ENCODE results near the gene HPN. TPM values are rescaled to one million over a fixed set of nuclear protein-coding genes. Genes with fewer than 3 reads are reported as not detected.
"Not testable (repeated sequence)": the region's sequence is repeated elsewhere in the genome, so short reads cannot be mapped to it uniquely, and the experiment has no call there.

Gene HPN
- total RNA-seq, 1 donor from 2014 or later = not detected

- Mint-ChIP-seq H3K36me3 (ENCODE audit: unreplicated experiment) (no peaks in the 10 kb centered on the region), H3K4me3 (ENCODE audit: unreplicated experiment) (no peak overlapping the region), H3K27ac (ENCODE audit: unreplicated experiment) (no peak overlapping the region), H3K4me1 (ENCODE audit: unreplicated experiment) (no peaks in the 10 kb centered on the region), H3K27me3 (ENCODE audit: unreplicated experiment) (peaks cover 6% of the 10 kb centered on the region), H3K9me3 (ENCODE audit: unreplicated experiment) (no peaks in the 10 kb centered on the region)
- DNase-seq (ENCODE audit: extremely low spot score, unreplicated experiment) = no peak
- TF ChIP-seq, protein P1, sequence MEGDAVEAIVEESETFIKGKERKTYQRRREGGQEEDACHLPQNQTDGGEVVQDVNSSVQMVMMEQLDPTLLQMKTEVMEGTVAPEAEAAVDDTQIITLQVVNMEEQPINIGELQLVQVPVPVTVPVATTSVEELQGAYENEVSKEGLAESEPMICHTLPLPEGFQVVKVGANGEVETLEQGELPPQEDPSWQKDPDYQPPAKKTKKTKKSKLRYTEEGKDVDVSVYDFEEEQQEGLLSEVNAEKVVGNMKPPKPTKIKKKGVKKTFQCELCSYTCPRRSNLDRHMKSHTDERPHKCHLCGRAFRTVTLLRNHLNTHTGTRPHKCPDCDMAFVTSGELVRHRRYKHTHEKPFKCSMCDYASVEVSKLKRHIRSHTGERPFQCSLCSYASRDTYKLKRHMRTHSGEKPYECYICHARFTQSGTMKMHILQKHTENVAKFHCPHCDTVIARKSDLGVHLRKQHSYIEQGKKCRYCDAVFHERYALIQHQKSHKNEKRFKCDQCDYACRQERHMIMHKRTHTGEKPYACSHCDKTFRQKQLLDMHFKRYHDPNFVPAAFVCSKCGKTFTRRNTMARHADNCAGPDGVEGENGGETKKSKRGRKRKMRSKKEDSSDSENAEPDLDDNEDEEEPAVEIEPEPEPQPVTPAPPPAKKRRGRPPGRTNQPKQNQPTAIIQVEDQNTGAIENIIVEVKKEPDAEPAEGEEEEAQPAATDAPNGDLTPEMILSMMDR (IDR thresholded peaks at IDR 0.05) = no peak
Measured at GRCh38 chr19:35099155-35099896, 57.8 kb downstream of the HPN start.

GRCh38 chr19:35099897-35100275, 58.4 kb downstream of the HPN start:
- Mint-ChIP-seq H3K27me3 (ENCODE audit: unreplicated experiment) (peaks cover 4% of the 10 kb centered on the region), H3K9me3 (ENCODE audit: unreplicated experiment) (no peaks in the 10 kb centered on the region)
- DNase-seq (ENCODE audit: extremely low spot score, unreplicated experiment) = no peak

GRCh38 chr19:35100588-35101533, 59.3 kb downstream of the HPN start:
- no peaks in the 10 kb centered on the region for H3K9me3 Mint-ChIP-seq (ENCODE audit: unreplicated experiment)
- no peak for DNase-seq (ENCODE audit: extremely low spot score, unreplicated experiment)
- no peak overlapping the region for H3K4me3 Mint-ChIP-seq (ENCODE audit: unreplicated experiment)
- H3K4me1 Mint-ChIP-seq (ENCODE audit: unreplicated experiment) = no peaks in the 10 kb centered on the region
- H3K36me3 Mint-ChIP-seq (ENCODE audit: unreplicated experiment) = no peaks in the 10 kb centered on the region
- H3K27me3 Mint-ChIP-seq (ENCODE audit: unreplicated experiment) = peaks cover 1% of the 10 kb centered on the region
- H3K27ac Mint-ChIP-seq (ENCODE audit: unreplicated experiment) = no peak overlapping the region
- TF ChIP-seq, protein P1 (IDR thresholded peaks at IDR 0.05) = no peak

More at GRCh38 chr19:35099897-35100275, 58.4 kb downstream of the HPN start:
- H3K27ac Mint-ChIP-seq (ENCODE audit: unreplicated experiment) = no peak overlapping the region
- H3K4me3 Mint-ChIP-seq (ENCODE audit: unreplicated experiment) = no peak overlapping the region
- no peaks in the 10 kb centered on the region for H3K4me1 Mint-ChIP-seq (ENCODE audit: unreplicated experiment)
- no peaks in the 10 kb centered on the region for H3K36me3 Mint-ChIP-seq (ENCODE audit: unreplicated experiment)
- TF ChIP-seq, protein P1 (IDR thresholded peaks at IDR 0.05) = no peak

DNA sequence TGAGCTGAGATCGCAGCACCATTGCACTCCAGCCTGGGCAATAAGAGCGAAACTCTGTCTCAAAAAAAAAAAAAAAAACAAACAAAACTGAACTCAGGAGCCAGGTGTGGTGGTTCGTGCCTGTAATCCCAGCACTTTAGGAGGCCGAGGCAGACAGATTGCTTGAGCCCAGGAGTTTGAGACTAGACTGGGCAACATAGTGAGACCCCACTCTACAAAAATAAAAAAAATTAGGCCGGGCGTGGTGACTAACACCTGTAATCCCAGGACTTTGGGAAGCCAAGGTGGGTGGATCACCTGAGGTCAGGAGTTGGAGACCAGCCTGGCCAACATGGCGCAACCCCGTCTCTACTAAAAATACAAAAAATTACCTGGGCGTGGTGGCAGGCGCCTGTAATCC, 60.4 kb downstream of the HPN start:
- not testable (repeated sequence) for H3K27ac Mint-ChIP-seq (ENCODE audit: unreplicated experiment); H3K36me3 Mint-ChIP-seq (ENCODE audit: unreplicated experiment); DNase-seq (ENCODE audit: extremely low spot score, unreplicated experiment); H3K4me1 Mint-ChIP-seq (ENCODE audit: unreplicated experiment); H3K4me3 Mint-ChIP-seq (ENCODE audit: unreplicated experiment); H3K9me3 Mint-ChIP-seq (ENCODE audit: unreplicated experiment); H3K27me3 Mint-ChIP-seq (ENCODE audit: unreplicated experiment)

DNA sequence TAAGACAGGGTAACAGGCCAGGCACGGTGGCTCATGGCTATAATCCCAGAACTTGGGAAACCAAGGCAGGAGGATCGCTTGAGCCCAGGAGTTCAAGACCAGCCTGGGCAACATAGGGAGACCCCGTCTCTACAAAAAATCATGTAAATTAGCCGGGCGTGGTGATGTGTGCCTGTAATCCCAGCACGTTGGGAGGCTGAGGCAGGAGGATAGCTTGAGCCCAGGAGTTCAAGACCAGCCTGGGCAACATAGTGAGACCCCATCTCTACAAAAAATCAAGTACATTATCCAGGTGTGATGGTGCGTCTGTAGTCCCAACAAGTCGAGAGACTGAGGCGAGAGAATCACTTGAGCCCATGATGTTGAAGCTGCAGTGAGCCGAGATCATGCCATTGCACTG, 62.1 kb downstream of the HPN start:
- H3K4me3 Mint-ChIP-seq (ENCODE audit: unreplicated experiment) = not testable (repeated sequence)

GRCh38 chr19:35104361-35104760, 62.8 kb downstream of the HPN start:
- H3K36me3 Mint-ChIP-seq (ENCODE audit: unreplicated experiment) = no peaks in the 10 kb centered on the region
- H3K27me3 Mint-ChIP-seq (ENCODE audit: unreplicated experiment) = peaks cover 4% of the 10 kb centered on the region
- no peak overlapping the region for H3K27ac Mint-ChIP-seq (ENCODE audit: unreplicated experiment)
- H3K4me3 Mint-ChIP-seq (ENCODE audit: unreplicated experiment) = no peak overlapping the region
- no peaks in the 10 kb centered on the region for H3K4me1 Mint-ChIP-seq (ENCODE audit: unreplicated experiment)
- TF ChIP-seq, protein P1 (IDR thresholded peaks at IDR 0.05) = no peak
- DNase-seq (ENCODE audit: extremely low spot score, unreplicated experiment) = no peak
- no peaks in the 10 kb centered on the region for H3K9me3 Mint-ChIP-seq (ENCODE audit: unreplicated experiment)

More for the DNA sequence above, 62.1 kb downstream of the HPN start:
- H3K27ac Mint-ChIP-seq (ENCODE audit: unreplicated experiment); H3K36me3 Mint-ChIP-seq (ENCODE audit: unreplicated experiment); H3K27me3 Mint-ChIP-seq (ENCODE audit: unreplicated experiment); DNase-seq (ENCODE audit: extremely low spot score, unreplicated experiment); H3K9me3 Mint-ChIP-seq (ENCODE audit: unreplicated experiment); H3K4me1 Mint-ChIP-seq (ENCODE audit: unreplicated experiment): not testable (repeated sequence)

Data from osteocyte (in vitro differentiated cells).